Suprapubic skin (tissue), 3 donors: Measurements from ENCODE around the gene KRT10.

Source experiments
- CTCF ChIP-seq, 2 donors: fragments of 200-600 bp in 1 of 2; fragments of 450-650 bp in 1 of 2; sonication (generic) in 1 of 2; IDR thresholded peaks; one replicate each; pipeline ENCODE4 v1.5.1; 2016 to 2019; ENCODE audit warnings: antibody characterized with exemption in 2 of 2, mild to moderate bottlenecking in 1 of 2, moderate library complexity in 1 of 2
- EP300 ChIP-seq: sonication (generic); formaldehyde crosslinking; IDR thresholded peaks from one replicate; pipeline ENCODE4 v1.6.1; 2017; ENCODE audit warnings: antibody characterized with exemption

- peak; percentile 44 to 55 for TF ChIP-seq CTCF (IDR thresholded peaks at IDR 0.05)
- no peak for TF ChIP-seq EP300
These were observed 30.5 kb downstream of the KRT10 start for GRCh38 chr17:40791787-40792436.
